GM18858 (cell line): ENCODE data around the gene CTPS1.

Experiments
- ATAC-seq: cut with Tn5 transposase; IDR thresholded peaks from one replicate; pipeline ENCODE4 v1.9.1; 2021; ENCODE audit not compliant: unreplicated experiment

CTPS1 gene

DNA sequence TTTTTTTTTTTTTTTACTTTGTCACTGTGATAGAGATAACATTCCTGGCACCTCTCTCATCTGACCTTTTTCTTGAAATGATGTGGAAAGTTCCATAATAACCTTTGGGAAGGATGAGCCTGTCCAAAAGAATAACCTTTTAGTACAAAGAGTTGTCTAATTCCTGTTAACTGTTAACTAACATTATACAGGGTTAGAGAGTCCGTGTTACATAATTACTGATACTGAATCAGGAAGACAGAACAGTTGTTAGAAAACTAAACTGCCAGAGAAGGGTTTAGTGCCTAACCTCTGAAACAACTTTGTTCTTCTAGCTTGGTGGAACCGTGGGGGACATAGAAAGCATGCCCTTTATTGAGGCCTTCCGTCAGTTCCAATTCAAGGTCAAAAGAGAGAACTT lies 8.8 kb downstream of the CTPS1 start:
- ATAC-seq, result no peak

DNA sequence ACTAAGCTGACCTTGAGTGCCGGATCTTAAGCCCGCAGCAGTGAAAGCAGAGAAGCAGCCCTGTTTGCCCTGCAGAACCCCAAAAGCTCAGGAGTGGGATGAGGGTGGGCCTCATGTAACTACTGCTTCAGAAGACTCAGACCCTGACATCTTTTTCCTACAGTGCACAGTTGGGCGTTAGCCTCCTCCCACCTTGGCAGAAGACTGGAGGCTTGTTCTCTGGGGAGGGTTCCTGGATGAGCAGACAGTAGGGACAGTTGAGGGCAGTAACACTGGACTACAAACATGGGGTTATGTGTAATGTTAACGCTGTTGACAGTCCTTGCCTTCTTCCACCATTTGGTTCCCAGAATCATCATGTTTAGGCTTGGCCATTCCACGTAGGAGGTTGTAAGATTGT lies 9.6 kb downstream of the CTPS1 start:
- no peak for ATAC-seq

DNA sequence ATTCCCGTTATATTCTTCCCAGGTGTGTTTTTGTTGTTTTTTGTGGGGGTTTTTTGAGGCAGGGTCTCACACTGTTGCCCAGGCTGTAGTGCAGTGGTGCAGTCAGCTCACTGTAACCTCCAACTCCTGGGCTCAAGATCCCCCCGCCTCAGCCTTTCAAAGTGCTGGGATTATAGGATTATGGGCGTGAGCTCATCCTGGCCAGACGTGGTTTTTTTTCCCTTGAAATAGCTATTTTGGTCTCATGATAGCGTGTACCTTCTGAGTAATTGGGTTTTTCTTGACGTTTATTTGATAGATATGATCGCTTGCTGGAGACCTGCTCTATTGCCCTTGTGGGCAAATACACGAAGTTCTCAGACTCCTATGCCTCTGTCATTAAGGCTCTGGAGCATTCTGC lies 17.6 kb downstream of the CTPS1 start:
- ATAC-seq, result no peak

DNA sequence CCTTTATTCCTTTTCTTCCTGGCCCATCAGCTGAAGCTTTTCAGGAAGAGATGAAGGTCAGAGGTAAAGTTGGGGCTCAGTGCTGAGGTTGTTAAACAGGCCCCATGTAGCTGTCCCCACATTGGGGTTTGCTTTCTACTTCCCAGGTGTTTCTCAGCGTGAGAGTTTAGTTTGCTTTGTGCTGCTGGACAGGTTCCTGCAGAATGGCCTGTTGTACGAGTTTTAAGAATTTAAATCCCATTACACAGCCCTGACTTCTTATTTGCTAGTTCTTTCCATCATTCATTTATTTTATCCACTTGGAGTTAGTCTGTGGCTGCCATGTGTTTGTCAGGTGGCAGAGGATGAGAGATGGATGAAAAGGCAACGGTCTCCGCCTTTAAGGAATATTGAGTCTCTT lies 19.2 kb downstream of the CTPS1 start:
- ATAC-seq, result no peak

DNA sequence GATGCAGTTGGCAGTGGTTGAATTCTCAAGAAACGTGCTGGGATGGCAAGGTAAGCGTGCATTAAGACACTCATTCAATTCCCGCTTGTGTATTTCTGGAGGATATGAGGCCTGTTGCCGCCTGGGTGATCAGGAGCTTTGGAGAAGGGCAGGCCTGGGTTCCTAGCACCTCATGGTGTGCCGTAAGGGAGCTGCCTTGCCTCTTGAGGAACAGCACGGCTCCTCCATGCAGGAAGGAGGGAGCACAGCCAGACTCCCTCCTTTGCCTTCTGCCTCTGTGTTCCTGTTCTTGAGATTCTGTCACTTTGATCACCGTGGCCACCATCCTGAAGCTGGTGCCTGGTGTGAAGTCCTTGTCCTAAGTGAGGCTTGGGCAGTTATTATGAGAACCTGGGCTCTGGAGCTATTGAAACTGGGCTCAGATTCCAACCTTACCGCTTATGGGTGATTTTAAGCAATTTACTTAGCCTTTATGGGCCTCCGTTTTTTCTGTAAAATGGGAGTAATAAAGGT lies 23.7 kb downstream of the CTPS1 start:
- no peak for ATAC-seq

DNA sequence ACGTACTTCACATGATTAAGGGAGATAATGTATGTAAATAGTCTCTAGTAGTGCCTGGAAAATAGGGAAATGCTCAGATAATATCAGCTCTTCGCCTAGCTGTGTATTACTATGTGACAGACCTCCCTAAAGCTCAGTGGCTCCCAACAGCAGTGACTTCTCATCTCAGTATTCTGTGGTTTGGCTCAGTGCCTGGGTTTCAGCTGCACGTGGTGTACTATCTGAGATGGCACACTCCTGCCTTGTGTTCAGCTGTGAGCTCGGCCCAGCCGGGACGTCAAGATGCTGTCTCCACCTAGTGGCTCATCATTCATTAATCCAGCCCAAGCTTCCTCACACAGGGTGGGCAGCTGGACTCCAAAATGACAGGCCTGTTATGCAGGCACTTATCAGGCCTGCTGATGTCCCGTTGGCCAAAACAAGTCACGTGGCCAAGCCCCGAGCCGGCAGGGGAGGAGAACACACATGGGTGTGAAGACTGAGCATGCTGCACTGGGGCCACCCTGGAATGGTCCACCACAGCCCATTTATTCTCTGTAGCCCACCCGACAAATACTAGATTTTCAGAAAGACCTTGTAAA lies 24.2 kb downstream of the CTPS1 start:
- peak; percentile 95 for ATAC-seq

DNA sequence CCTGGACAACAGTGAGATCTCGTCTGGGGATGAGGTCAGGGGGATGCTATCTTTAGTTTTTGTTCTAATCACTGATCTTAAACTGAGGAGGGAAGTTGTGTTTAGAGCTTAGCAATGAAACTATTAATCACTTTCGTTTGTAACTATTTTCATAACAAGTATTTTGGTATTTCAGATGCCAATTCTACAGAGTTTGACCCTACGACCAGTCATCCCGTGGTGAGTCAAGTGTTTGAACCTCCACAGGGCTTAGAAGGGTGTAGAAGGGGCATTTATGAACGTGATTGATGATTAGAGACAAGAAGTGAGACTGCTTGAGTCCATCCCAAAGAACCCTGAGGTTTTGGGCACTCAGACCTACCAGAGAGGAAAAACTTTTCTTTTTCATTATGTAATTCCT lies 26.4 kb downstream of the CTPS1 start:
- ATAC-seq, result no peak

DNA sequence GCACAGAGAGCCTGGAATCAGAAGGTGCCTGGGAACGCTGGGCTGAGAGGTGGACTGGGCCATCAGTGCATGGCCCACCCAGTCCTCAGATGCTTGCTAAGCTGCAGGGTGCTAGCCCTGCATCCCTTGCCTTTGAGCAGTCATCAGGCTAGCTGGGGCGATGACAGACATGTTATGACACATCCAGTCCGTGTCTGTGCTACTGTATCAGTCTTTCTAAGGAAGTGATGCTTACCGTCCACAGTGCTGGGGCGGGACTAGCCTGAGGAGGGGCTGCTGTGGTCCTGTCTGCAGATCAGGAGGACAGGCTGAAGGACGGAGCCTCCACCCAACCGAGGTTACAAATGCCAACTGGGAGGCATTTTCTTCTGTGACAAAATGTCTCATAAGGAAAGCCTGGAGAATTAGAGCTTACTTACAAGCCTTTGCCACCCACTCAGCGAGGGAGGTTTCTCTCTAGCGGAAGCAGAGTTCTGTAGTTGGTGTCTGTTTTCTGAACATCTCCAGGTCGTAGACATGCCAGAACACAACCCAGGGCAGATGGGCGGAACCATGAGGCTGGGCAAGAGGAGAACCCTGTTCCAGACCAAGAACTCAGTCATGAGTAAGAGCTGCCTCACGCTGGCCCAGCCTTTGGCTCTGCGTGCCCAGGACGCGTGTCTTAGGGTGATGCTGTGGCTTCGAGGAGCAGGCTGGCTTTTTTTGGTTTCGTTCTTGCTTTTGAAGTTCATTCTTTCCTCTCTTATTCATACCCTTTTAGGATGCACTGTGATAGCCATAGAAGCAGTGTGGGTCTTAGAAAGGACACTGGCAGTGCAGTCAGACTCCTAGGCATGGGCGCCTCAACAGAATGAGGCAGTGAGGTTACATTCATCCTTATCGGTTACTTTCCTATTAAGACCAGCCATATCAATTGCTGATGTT lies 27.7 kb downstream of the CTPS1 start:
- no peak for ATAC-seq

DNA sequence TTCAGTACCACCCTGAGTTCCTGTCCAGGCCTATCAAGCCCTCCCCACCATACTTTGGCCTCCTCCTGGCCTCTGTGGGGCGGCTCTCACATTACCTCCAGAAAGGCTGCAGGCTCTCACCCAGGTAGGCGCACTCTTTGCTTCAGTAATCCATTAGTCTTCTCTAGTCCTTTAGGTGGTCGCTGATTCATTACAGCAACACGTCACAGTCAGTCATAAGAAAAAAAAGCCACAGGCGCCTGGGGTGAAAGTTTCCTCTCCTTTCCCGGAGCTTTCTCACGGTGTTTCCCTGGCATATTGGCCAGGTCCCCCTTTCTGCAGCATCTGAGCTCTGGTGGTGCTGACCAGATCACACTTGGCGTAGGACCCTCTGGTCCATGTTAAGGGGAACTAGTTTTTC lies 30.0 kb downstream of the CTPS1 start:
- ATAC-seq, result no peak

DNA sequence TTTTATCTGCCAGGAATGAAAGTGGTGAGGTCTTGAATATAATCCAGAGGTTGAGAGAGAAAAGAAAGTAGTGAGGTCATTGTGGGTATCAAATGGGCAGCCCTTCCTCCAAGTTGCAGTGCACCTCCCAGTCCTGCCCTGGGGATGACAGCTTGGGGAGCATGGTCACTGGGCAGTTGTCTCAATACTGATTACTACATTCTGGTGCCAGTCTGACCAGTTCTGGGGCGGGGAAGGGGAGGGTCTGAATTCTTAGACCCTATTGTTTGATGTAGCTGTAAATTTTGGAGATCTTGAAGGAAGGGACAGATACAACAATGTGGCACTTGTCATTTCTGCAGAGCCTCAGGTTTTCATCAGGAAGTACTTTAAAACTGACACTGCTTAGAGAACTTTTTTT lies 30.8 kb downstream of the CTPS1 start:
- no peak for ATAC-seq

DNA sequence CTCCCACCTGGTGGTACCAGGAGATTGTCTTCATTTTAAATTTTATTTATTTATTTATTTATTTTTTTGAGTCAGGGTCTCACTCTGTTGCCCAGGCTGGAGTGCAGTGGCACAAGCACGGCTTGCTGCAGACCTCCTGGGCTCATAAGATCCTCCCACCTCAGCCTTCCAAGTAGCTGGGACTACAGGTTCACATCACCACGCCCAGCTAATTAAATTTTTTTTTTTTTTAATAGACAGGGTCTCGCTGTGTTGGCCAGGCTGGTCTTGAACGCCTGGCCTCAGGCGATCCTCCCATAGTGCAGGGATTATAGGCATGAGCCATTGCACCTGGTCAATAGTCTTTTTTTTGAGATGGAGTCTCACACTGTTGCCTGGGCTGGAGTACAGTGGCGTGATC lies 33.5 kb downstream of the CTPS1 start:
- no peak for ATAC-seq

DNA sequence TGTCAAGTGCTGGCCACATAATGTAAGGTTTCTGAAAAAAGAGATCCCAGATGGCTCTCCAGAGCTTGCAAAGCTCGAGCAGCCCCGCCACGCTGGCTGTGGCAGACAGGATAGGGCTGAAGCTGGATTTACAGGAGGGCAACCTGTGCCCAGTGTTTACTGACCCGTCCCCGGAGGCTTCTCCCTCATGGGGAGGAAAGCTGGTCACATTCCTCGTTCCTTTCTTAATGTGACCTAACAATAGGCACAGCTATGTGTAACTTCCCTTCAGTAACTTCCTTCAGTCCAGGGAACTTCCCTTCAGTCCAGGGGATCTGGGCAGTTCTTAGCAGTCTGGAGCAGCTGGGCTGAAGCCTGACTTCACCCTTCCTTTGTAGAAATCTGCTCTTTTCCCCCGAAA lies 34.3 kb downstream of the CTPS1 start:
- no peak for ATAC-seq

DNA sequence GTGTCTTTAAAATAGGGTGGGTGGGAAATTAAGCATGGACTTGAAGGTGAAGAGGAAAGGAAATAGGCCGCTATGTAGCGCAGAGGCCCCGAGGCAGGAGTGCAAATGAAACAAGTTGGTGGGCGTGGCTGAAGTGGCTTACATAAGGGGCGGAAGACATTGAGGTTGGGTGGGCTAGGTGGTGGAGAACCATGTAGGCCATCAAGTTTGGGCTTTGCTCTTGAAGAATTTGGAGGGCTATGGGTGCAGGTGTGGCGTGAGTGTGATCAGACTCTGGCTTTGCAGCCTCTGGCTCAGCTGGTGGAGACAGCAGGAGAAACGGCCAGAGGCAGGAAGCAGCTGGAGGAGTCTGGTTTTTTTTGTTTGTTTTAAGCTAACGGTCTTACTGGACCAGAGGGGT lies 35.4 kb downstream of the CTPS1 start:
- ATAC-seq, result no peak

DNA sequence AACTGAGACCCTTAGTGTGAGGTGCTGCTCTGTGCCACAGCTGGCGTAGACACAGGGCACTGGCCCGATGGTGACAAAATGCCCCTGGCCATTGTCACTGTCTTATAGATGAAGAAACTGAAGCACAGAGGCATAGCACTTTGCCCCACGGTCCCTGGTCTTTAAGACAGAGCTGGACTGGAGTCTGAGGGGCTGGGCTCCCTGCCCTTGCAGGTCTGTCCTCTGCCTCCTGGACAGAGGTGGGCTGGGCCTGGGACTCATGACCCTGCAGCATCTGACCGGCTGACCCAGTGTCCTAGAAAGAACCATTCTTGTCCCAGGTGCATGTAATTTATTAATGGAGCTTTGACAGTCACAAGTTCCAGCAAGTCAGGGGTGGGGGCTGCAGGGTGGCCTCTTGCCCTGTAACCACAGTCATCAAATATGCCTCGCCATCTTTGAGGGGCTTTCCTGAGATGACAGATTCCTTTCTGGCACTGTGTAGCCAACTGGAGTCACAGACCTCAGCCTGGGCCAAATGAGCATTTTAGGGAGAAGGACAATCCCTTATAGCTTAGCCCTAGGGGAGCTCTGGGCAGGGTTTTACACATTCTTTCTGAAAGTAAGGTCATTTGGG lies 35.9 kb downstream of the CTPS1 start:
- no peak for ATAC-seq

DNA sequence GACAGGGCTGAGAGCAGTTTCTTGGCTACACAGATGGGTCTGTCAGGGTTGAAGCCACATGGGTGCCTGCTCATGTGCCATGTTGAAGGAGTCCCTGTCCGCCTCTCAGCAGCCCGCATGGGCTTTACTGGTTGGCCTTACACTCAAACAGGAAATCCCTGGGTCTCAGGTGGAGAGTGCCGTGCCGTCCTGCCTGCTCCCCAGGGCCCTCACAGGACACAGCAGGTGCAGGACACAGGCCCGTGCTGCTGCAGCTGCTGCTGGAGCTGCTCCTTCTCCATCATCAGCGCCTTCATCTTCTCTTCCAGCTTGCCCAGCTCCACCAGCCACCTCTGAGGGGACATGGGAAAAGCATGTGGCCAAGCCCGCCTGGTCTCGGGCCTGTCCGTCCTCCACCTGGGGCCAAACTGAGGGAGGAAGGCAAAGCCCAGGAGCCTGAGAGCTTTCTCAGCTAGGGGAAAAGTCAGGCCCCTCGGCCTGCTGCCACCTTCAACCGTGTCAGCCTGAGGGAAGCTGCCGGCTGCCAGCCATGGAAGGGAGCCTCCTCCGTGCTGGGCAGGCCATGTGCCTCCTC lies 36.5 kb downstream of the CTPS1 start:
- no peak for ATAC-seq

DNA sequence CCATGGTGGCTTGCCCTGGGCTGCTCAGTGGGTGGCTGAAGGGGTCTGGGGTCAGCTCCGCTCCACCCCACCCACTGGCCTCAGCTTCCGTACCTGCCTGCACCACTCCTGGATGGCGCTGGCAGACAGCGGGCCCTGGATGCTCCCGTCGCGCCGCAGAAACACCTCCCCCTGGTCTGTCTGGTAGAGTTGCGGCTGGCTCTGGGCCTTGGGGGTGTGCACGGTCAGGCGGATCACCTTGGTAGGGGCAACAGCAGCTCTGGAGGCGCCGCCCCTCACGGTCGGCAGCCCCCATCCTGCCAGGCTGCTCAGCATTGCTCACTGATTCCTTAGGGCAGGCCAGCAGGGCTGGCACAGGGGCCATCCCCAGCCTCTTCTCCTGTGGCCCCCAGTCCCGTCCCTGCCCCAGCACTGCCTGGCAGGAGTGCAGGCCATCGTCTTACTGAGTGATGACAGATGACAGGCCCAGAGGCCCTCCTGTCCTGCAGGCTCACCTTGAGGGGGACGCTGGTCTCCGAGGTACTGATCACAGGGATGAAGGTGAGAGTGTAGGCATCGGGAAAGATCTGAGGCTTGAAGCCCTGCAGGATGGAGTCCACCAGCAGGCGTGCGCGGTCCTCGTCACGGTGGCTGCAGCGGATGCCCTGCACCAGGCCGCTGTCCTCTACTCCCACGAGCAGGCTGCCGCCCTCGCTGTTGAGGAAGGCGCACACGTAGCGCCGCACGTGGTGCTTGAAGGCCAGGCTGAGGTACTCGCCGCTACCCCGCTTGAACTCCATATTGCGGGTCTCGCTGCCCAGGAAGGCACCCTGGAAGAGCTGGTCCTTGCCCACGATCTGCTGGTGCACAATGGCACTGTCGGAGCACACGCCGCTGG lies 37.9 kb downstream of the CTPS1 start:
- no peak for ATAC-seq

DNA sequence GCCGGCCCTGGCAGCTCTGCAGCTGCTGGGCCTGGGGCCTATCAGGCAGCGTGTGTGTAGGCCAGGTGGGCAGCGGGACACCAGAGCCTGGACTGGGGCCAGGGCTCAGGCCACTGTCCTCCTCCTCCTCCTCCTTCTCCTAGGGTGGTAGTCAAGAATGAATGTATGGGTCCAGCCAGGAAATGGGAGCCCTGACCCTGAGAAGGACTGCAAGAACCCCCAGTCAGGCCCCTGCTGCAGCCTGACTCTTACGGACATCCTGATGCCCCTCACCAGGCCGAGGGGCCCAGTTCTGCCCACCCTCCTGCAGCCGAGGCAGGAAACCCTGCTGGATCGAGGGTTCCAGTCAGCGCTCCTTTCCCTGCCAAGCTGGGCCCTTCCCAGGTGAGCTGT lies 38.5 kb downstream of the CTPS1 start:
- no peak for ATAC-seq

DNA sequence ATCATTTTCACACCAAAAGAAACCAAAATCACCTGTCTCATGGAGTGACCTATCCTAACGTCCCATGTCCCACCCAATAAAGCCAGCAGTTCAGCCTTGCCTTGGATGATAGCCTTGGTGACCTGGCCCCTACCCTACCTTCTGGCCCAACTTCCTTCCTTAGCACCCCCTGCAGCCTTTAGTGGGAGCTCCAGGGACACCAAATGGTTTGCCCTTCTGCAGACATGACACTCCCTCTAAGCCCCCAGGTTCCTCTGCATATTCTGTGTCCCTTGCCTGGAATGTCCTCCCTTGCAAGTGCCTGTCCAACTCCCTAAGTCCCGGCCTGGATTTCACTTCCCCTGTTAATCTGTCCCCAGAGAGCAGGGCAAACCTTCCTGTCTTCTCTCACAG lies 39.9 kb downstream of the CTPS1 start:
- ATAC-seq, result no peak

DNA sequence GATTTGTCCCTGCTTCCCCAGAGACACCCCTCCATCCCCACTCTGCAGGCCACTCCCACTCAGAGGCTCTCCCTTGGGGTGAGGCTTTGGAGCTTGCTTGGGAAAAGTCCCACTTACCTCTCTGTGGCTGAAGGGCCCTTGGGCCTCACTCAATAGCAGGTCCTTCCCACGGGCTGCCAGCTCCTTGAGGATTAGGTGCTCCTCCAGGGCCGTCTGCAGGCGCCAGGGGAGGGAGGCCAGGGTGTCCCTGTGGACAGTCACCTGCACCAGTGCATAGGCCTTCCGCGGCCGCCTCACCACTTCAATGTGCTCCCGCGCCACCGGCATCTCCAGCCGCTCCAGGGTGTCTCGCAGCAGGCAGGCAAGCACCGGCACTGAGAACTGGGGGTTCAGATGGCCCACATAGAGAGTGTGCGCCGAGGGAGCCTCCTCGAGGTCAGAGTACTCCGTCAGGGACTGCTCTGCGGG lies 40.6 kb downstream of the CTPS1 start:
- no peak for ATAC-seq

DNA sequence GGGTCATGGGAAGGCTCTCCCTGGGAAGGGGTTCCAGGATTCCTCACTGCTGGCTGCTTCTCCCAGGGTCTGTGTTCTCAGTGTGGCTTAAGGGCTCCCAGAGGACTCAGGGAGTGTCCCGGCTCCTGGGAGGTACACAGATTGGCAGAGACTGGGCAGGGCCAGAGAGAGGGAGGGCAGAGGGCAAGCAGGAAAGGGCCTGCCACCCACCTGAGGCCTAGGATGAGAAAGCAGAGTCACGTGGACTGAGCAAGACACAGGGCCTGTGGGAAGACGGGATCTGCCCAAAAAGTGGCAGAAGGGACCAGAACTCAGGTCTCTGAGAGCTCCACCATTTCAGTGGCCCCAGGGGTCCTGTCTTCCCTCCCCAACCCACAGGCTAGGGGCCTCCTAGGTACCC lies 41.2 kb downstream of the CTPS1 start:
- ATAC-seq, result no peak
